Measurements from ENCODE around the gene STING1. TPM values are rescaled to one million over a fixed set of nuclear protein-coding genes. Genes with fewer than 3 reads are reported as not detected.
A peak's percentile ranks its signal among the peaks of the same experiment; 100 is the strongest.

The STING1 gene
- total RNA-seq, 1 donor from 2014 or later = 0.07 TPM

DNA sequence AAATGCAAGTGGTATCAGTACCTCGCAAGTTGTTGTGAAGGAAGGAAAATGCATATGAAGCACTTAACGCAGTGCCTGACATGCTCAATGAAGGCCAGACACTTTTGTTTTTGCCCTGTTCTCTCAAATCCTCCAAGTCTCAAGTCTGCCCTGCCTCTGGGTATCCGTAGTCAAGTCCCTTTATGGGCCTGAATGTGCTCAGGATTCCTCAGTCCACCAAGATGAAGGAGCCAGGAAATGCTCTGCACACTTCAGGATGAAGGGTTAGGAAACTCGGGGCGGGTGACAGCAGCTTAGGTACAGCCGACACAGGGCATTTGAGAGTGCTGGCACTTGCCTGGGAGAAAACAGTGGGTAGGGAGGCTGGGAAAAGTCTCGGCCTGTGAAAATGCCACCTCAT lies 21.4 kb downstream of the STING1 start:
- H3K36me3 ChIP-seq = no peaks in the 10 kb centered on the region
- no peak overlapping the region for H3K27ac ChIP-seq
- H3K4me3 ChIP-seq = no peak overlapping the region
- Mint-ChIP-seq H3K4me1 (peaks cover 18% of the 10 kb centered on the region), H3K4me3 (no peak overlapping the region), H3K36me3 (no peaks in the 10 kb centered on the region), H3K27me3 (ENCODE audit: insufficient read depth, low read depth) (peaks cover 3% of the 10 kb centered on the region), H3K27ac (no peak overlapping the region), H3K9me3 (no peaks in the 10 kb centered on the region)
- no peak overlapping the region for H3K4me2 ChIP-seq
- H3K27me3 ChIP-seq = no peaks in the 10 kb centered on the region
- H3K9ac ChIP-seq = no peak overlapping the region
- H3K4me1 ChIP-seq = peaks cover 17% of the 10 kb centered on the region
- no peaks in the 10 kb centered on the region for H4K20me1 ChIP-seq (ENCODE audit: low read depth)
- no peaks in the 10 kb centered on the region for H3K79me2 ChIP-seq (ENCODE audit: low read depth)
- TF ChIP-seq CTCF (IDR thresholded peaks at IDR 0.05) = no peak
- no peak for TF ChIP-seq EZH2 (IDR thresholded peaks at IDR 0.05)
- TF ChIP-seq EZH2phosphoT487 (IDR thresholded peaks at IDR 0.05) = no peak
- no peak for DNase-seq (ENCODE audit: low spot score)
- no peaks in the 10 kb centered on the region for H3F3A ChIP-seq (ENCODE audit: low read depth)
- H3K9me3 ChIP-seq (ENCODE audit: low read depth) = no peaks in the 10 kb centered on the region
- no peak overlapping the region for H2AFZ ChIP-seq (replicated peaks)

- Mint-ChIP-seq H3K4me3 (no peak overlapping the region), H3K4me1 (peaks cover 18% of the 10 kb centered on the region), H3K27me3 (ENCODE audit: insufficient read depth, low read depth) (peaks cover 3% of the 10 kb centered on the region), H3K9me3 (no peaks in the 10 kb centered on the region), H3K36me3 (no peaks in the 10 kb centered on the region), H3K27ac (peak overlapping the region; percentile 66)
- no peaks in the 10 kb centered on the region for H3K27me3 ChIP-seq
- no peaks in the 10 kb centered on the region for H3F3A ChIP-seq (ENCODE audit: low read depth)
- no peak overlapping the region for H3K4me3 ChIP-seq
- H3K79me2 ChIP-seq (ENCODE audit: low read depth) = no peaks in the 10 kb centered on the region
- no peak overlapping the region for H3K9ac ChIP-seq
- no peaks in the 10 kb centered on the region for H3K9me3 ChIP-seq (ENCODE audit: low read depth)
- TF ChIP-seq EZH2 (IDR thresholded peaks at IDR 0.05) (no peak), CTCF (IDR thresholded peaks at IDR 0.05) (no peak), EZH2phosphoT487 (IDR thresholded peaks at IDR 0.05) (no peak)
- peaks cover 17% of the 10 kb centered on the region for H3K4me1 ChIP-seq
- no peaks in the 10 kb centered on the region for H3K36me3 ChIP-seq
- no peak overlapping the region for H3K27ac ChIP-seq
- no peak overlapping the region for H3K4me2 ChIP-seq
- no peak overlapping the region for H2AFZ ChIP-seq (replicated peaks)
- DNase-seq (ENCODE audit: low spot score) = no peak
- no peaks in the 10 kb centered on the region for H4K20me1 ChIP-seq (ENCODE audit: low read depth)
These were observed 22.1 kb downstream of the STING1 start for GRCh38 chr5:139460455-139460854.

GRCh38 chr5:139459451-139459934 lies 23.1 kb downstream of the STING1 start:
- no peak overlapping the region for H3K27ac ChIP-seq
- no peaks in the 10 kb centered on the region for H3K9me3 ChIP-seq (ENCODE audit: low read depth)
- no peaks in the 10 kb centered on the region for H3F3A ChIP-seq (ENCODE audit: low read depth)
- H3K36me3 Mint-ChIP-seq = no peaks in the 10 kb centered on the region
- peaks cover 17% of the 10 kb centered on the region for H3K4me1 ChIP-seq
- no peak overlapping the region for H3K4me3 ChIP-seq
- no peaks in the 10 kb centered on the region for H3K36me3 ChIP-seq
- H3K4me3 Mint-ChIP-seq = no peak overlapping the region
- H3K9me3 Mint-ChIP-seq = no peaks in the 10 kb centered on the region
- no peak overlapping the region for H2AFZ ChIP-seq (replicated peaks)
- TF ChIP-seq EZH2 (IDR thresholded peaks at IDR 0.05) = no peak
- TF ChIP-seq EZH2phosphoT487 (IDR thresholded peaks at IDR 0.05) = no peak
- TF ChIP-seq CTCF (IDR thresholded peaks at IDR 0.05) = no peak
- no peak overlapping the region for H3K4me2 ChIP-seq
- no peak overlapping the region for H3K27ac Mint-ChIP-seq
- no peaks in the 10 kb centered on the region for H3K27me3 ChIP-seq
- peaks cover 18% of the 10 kb centered on the region for H3K4me1 Mint-ChIP-seq
- no peak overlapping the region for H3K9ac ChIP-seq
- H3K79me2 ChIP-seq (ENCODE audit: low read depth) = no peaks in the 10 kb centered on the region
- peaks cover 5% of the 10 kb centered on the region for H3K27me3 Mint-ChIP-seq (ENCODE audit: insufficient read depth, low read depth)
- DNase-seq (ENCODE audit: low spot score) = no peak
- H4K20me1 ChIP-seq (ENCODE audit: low read depth) = no peaks in the 10 kb centered on the region
